HEK293T (cell line): Measurements from ENCODE around the gene AAK1.

Source experiments
- FOXM1 ChIP-seq: fragments of 450-650 bp; IDR thresholded peaks from 2 replicates; pipeline ENCODE4 v1.6.1; 2017; ENCODE audit warnings: mild to moderate bottlenecking, borderline replicate concordance
- NFRKB ChIP-seq: fragments of 450-650 bp; IDR thresholded peaks from 2 replicates; pipeline ENCODE4 v1.6.1; 2016; ENCODE audit warnings: mild to moderate bottlenecking, moderate library complexity
- SUZ12 ChIP-seq: fragments of 450-650 bp; IDR thresholded peaks from 2 replicates; pipeline ENCODE4 v1.6.1; 2016; ENCODE audit warnings: mild to moderate bottlenecking
- TARDBP ChIP-seq: fragments of 450-650 bp; IDR thresholded peaks from 2 replicates; pipeline ENCODE4 v1.6.1; 2016
- ZNF384 ChIP-seq: fragments of 450-650 bp; IDR thresholded peaks from 2 replicates; pipeline ENCODE4 v1.6.1; 2016

DNA sequence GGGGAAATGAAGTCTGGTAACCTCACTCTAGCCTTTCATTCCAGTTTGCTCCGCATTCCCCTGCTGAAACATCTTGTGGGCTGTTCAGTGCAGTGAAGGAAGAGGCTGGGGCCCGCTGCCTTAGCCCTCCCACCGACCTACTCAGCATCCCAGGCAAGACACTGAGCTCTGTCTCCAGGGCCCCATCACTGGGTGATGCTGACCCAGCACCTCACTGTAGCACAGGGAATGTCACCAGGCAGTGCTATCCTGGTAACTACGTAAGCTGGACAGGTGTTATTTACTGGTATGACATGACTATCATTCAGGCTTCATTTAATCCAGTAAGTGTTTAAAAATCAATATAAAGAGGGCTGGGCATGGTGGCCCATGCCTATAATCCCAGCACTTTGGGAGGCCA lies 105.3 kb downstream of the AAK1 start:
- TF ChIP-seq FOXM1 (no peak), TARDBP (no peak), ZNF384 (no peak), NFRKB (no peak), SUZ12 (no peak)
